ENCODE data around the gene NRIP1.
"Not testable (repeated sequence)": the region's sequence is repeated elsewhere in the genome, so short reads cannot be mapped to it uniquely, and the experiment has no call there.

NRIP1 gene

GRCh38 chr21:14982336-14982735 lies 82.5 kb downstream of the NRIP1 start:
- in situ Hi-C loops (cut with HindIII; ENCODE audit: low sequenced_read_pairs), result no loop called here

GRCh38 chr21:14981246-14981645 lies 83.6 kb downstream of the NRIP1 start:
- in situ Hi-C loops (cut with HindIII; ENCODE audit: low sequenced_read_pairs), result no loop called here

GRCh38 chr21:14979264-14979663 lies 85.5 kb downstream of the NRIP1 start:
- in situ Hi-C loops (cut with HindIII; ENCODE audit: low sequenced_read_pairs), result no loop called here

- in situ Hi-C loops (cut with HindIII; ENCODE audit: low sequenced_read_pairs), result no loop called here
These were observed 87.0 kb downstream of the NRIP1 start for GRCh38 chr21:14977814-14978213.

GRCh38 chr21:14975136-14975919 lies 89.5 kb downstream of the NRIP1 start:
- in situ Hi-C loops (cut with HindIII; ENCODE audit: low sequenced_read_pairs), result no loop called here

GRCh38 chr21:14972678-14973077 lies 92.1 kb downstream of the NRIP1 start:
- in situ Hi-C loops (cut with HindIII; ENCODE audit: low sequenced_read_pairs), result no loop called here

- in situ Hi-C loops (cut with HindIII; ENCODE audit: low sequenced_read_pairs), result no loop called here
These were observed 96.0 kb downstream of the NRIP1 start for GRCh38 chr21:14968821-14969220.

GRCh38 chr21:14968029-14968428 lies 96.8 kb downstream of the NRIP1 start:
- in situ Hi-C loops (cut with HindIII; ENCODE audit: low sequenced_read_pairs), result no loop called here

GRCh38 chr21:14964621-14965020 lies 100.2 kb downstream of the NRIP1 start:
- in situ Hi-C loops (cut with HindIII; ENCODE audit: low sequenced_read_pairs), result no loop called here

GRCh38 chr21:14962217-14962616 lies 102.6 kb downstream of the NRIP1 start:
- in situ Hi-C loops (cut with HindIII; ENCODE audit: low sequenced_read_pairs), result no loop called here

- in situ Hi-C loops (cut with HindIII; ENCODE audit: low sequenced_read_pairs), result no loop called here
These were observed 103.3 kb downstream of the NRIP1 start for GRCh38 chr21:14961502-14961901.

GRCh38 chr21:14959343-14959742 lies 105.5 kb downstream of the NRIP1 start:
- in situ Hi-C loops (cut with HindIII; ENCODE audit: low sequenced_read_pairs), result no loop called here

- in situ Hi-C loops (cut with HindIII; ENCODE audit: low sequenced_read_pairs), result no loop called here
These were observed 107.0 kb downstream of the NRIP1 start for GRCh38 chr21:14957836-14958235.

- in situ Hi-C loops (cut with HindIII; ENCODE audit: low sequenced_read_pairs), result no loop called here
These were observed 108.0 kb downstream of the NRIP1 start for GRCh38 chr21:14956807-14957206.

GRCh38 chr21:14955936-14956520 lies 108.8 kb downstream of the NRIP1 start:
- in situ Hi-C loops (cut with HindIII; ENCODE audit: low sequenced_read_pairs), result no loop called here

- in situ Hi-C loops (cut with HindIII; ENCODE audit: low sequenced_read_pairs), result no loop called here
These were observed 111.9 kb downstream of the NRIP1 start for GRCh38 chr21:14952916-14953315.

- in situ Hi-C loops (cut with HindIII; ENCODE audit: low sequenced_read_pairs), result no loop called here
These were observed 115.2 kb downstream of the NRIP1 start for GRCh38 chr21:14949603-14950002.

- in situ Hi-C loops (cut with HindIII; ENCODE audit: low sequenced_read_pairs), result no loop called here
These were observed 117.1 kb downstream of the NRIP1 start for GRCh38 chr21:14947613-14948160.

- in situ Hi-C loops (cut with HindIII; ENCODE audit: low sequenced_read_pairs), result no loop called here
These were observed 119.6 kb downstream of the NRIP1 start for GRCh38 chr21:14945176-14945575.

- in situ Hi-C loops (cut with HindIII; ENCODE audit: low sequenced_read_pairs), result no loop called here
These were observed 121.2 kb downstream of the NRIP1 start for GRCh38 chr21:14943616-14944015.

- in situ Hi-C loops (cut with HindIII; ENCODE audit: low sequenced_read_pairs), result no loop called here
These were observed 121.9 kb downstream of the NRIP1 start for GRCh38 chr21:14942801-14943490.

- in situ Hi-C loops (cut with HindIII; ENCODE audit: low sequenced_read_pairs), result not testable (repeated sequence)
These were observed 137.5 kb downstream of the NRIP1 start for GRCh38 chr21:14927324-14927723.

Data from DLD1 (cell line).